OCI-LY3 (cell line): ENCODE data around the gene RHPN2.

Source experiments
- EZH2phosphoT487 ChIP-seq: fragments of 200-600 bp; shearing (Covaris generic); IDR thresholded peaks from 2 replicates; pipeline ENCODE4 v1.6.1; 2018; ENCODE audit warnings: antibody characterized with exemption, mixed run types, low read depth
- TF ChIP-seq, protein P1 (sequence below): fragments of 200-600, 300-600 bp; sonication (generic); IDR thresholded peaks from 2 replicates; pipeline ENCODE4 v1.5.1; 2014; ENCODE audit warnings: antibody characterized with exemption, low read length, low read depth

DNA sequence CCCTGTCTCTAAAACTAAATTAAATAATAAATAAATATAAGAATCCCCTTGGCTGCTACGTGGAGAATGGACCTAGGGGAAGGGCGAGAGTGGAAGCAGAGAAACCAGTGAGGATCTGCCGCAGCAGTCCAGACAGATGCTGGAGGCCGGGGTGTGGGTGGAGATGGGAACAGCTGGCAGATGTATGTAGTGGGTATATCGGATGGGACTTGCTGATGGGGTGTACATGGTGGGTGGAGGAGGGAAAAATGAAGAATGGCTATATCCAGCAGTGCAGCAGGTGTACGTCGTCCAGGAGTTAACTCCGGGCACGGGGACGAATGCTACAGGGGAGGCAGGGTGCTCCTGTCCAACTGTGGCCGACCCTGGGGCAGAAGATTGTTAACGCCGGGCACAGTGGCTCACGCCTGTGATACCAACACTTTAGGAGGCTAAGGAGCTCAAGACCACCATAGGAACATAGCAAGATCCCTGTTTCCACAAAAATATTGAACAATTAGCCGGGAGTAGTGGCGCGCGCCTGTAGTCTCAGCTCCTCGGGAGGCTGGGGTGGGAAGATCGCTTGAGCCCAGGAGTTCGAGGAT is 93.6 kb downstream of the RHPN2 start:
- TF ChIP-seq, protein P1, sequence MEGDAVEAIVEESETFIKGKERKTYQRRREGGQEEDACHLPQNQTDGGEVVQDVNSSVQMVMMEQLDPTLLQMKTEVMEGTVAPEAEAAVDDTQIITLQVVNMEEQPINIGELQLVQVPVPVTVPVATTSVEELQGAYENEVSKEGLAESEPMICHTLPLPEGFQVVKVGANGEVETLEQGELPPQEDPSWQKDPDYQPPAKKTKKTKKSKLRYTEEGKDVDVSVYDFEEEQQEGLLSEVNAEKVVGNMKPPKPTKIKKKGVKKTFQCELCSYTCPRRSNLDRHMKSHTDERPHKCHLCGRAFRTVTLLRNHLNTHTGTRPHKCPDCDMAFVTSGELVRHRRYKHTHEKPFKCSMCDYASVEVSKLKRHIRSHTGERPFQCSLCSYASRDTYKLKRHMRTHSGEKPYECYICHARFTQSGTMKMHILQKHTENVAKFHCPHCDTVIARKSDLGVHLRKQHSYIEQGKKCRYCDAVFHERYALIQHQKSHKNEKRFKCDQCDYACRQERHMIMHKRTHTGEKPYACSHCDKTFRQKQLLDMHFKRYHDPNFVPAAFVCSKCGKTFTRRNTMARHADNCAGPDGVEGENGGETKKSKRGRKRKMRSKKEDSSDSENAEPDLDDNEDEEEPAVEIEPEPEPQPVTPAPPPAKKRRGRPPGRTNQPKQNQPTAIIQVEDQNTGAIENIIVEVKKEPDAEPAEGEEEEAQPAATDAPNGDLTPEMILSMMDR: no peak
- no peak for TF ChIP-seq EZH2phosphoT487
